GM19043 (cell line): ENCODE data around the gene SORCS3.

Source experiments
- ATAC-seq: cut with Tn5 transposase; IDR thresholded peaks from one replicate; pipeline ENCODE4 v1.9.1; 2021; ENCODE audit warnings: low read depth; ENCODE audit not compliant: unreplicated experiment

The SORCS3 gene

DNA sequence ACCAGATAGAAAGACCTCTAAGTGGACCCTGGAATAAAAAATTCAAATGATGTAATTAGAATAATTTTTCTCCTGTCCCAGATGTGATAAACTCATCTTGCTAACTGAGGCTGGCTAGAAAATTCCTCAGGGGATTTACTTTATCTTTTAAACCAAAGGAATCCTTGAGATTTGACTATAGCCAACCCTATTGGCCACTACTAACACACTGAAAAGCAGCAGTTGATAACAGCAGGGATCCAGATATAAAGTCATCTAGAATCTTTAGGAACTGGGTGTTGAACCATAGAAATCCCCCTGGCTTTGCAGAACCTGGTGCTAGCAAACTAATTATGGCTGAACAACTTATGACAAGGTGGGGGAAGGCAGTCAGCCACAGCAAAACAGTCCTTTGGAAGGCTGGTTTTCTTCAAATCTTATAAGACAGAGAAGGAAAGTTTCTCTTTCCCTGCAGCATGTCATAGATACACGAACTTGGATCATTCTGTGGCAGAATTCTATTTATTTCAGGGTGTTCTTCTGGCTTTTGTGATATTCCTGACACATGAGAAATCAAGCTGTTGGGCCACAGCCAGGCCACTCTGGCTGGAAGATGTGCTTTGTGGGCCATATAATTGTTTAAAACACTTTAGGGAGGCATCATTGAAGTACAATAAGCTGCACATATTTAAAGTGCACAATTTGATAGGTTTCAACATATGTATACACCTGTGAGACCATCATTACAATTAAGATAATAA lies 643.6 kb downstream of the SORCS3 start:
- ATAC-seq = no peak

DNA sequence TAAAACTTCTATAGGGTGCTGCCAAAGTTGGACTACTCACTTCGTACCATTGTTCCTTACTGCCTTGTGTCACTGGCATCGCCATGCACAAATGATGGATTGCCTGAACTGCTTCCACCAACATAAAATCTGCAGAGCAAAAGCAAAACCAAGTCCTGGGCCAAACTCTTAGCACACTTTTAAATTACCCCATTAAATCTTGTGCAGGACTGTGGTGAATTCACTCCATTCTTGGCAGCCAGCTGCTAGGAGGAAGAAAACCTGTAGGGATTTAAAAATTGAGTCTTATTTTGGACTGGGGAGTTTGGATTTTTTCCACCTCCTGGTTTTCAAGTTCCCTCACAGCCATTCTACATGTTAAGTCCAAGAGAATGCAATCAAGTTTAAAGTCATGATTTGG lies 646.9 kb downstream of the SORCS3 start:
- ATAC-seq = no peak

DNA sequence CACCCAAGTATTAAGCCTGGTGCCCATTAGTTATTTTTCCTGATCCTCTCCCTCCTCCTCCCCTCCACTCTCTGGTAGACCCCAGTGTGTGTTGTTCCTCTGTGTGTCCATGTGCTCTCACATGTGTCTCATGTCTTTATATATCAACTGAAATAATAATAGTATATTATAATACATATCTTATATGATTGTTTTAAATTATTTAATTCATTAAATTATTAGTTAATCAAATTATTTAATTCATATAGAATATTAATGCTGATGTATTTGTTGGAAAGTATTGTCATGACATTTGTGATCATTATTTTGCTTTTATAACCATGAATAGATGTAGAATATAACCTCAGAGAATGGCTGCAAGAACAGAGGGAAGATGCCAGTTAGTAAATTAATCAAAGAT lies 647.5 kb downstream of the SORCS3 start:
- ATAC-seq = no peak

DNA sequence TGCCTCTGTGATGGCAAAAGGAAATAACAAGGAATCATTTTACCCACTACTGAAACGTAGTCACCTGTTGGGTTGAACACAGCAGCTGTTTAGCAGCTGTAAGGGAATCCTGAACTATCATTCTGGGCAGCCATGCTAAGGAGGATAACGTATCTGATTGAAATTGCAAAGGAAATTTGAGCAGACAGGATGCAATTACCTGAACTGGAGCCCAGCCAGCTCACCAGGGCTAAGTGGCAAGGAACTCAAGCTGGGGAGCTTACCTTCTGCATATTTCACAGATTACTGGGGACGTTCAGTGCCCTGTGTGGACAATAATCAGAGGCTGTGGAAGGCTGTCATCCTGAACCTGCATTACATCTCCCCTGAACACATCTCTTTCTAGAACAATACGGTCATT lies 650.5 kb downstream of the SORCS3 start:
- ATAC-seq = no peak

DNA sequence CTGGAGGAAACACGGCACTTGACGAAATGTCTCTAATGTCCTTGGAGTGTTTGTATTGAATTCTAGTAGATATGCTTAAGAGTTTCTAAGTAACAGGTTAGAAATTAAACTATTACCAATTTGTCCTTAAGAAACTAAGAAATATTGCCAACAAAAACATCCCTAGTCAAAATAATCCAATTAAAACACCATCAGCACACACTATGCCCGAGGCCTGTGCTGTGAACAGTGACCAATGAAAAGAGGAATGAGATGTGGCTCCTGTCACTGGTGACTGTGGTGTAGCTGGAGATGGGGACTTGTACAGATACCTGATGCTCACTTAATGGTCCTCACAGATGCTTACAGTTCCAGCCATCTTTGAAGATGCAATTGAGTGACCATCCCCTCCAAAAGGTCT lies 651.1 kb downstream of the SORCS3 start:
- no peak for ATAC-seq
